Testis (tissue), 2 donors: Measurements from ENCODE around the gene ITLN2.
"Not testable (repeated sequence)": the region's sequence is repeated elsewhere in the genome, so short reads cannot be mapped to it uniquely, and the experiment has no call there.

ENCODE experiments used
- CTCF ChIP-seq, 3 experiments: fragments of 450-650 bp in 2 of 3; fragments of 200-600 bp in 1 of 3; sonication (generic) in 1 of 3; IDR thresholded peaks; one replicate each; pipeline ENCODE4 v1.5.1; 2016 to 2019; ENCODE audit warnings: antibody characterized with exemption in 3 of 3, mild to moderate bottlenecking in 2 of 3, moderate library complexity in 1 of 3
- POLR2A ChIP-seq: fragments of 450-650 bp; IDR thresholded peaks from one replicate; pipeline ENCODE4 v1.6.1; 2017; ENCODE audit warnings: antibody characterized with exemption, mild to moderate bottlenecking, moderate library complexity

- TF ChIP-seq POLR2A; CTCF (IDR thresholded peaks at IDR 0.05): not testable (repeated sequence)
These were observed 5.3 kb downstream of the ITLN2 start for GRCh38 chr1:160949216-160949880.
